Activated gamma-delta T cell (primary cell): ENCODE measurements around the gene OSBPL3.

Experiments
- DNase-seq: peaks from one replicate; lab custom pipeline; 2025; lab: John Stamatoyannopoulos, UW

The OSBPL3 gene

GRCh38 chr7:24980534-24981170, 674 bp upstream of the OSBPL3 start:
- DNase-seq: no peak

GRCh38 chr7:24979470-24979862, 512 bp downstream of the OSBPL3 start:
- peak; percentile 71 for DNase-seq

- no peak for DNase-seq
These were observed 1.0 kb downstream of the OSBPL3 start for GRCh38 chr7:24978843-24979469.

GRCh38 chr7:24975644-24976260, 4.2 kb downstream of the OSBPL3 start:
- DNase-seq: no peak

- no peak for DNase-seq
These were observed 4.8 kb downstream of the OSBPL3 start for GRCh38 chr7:24975172-24975571.

GRCh38 chr7:24974026-24974832, 5.7 kb downstream of the OSBPL3 start:
- no peak for DNase-seq

GRCh38 chr7:24972991-24973390, 7.0 kb downstream of the OSBPL3 start:
- no peak for DNase-seq

- DNase-seq: no peak
These were observed 7.9 kb downstream of the OSBPL3 start for GRCh38 chr7:24972166-24972477.

GRCh38 chr7:24971333-24972165, 8.4 kb downstream of the OSBPL3 start:
- no peak for DNase-seq

GRCh38 chr7:24970676-24971075, 9.3 kb downstream of the OSBPL3 start:
- no peak for DNase-seq

- DNase-seq: no peak
These were observed 11.8 kb downstream of the OSBPL3 start for GRCh38 chr7:24968165-24968564.

GRCh38 chr7:24967696-24968095, 12.3 kb downstream of the OSBPL3 start:
- no peak for DNase-seq

GRCh38 chr7:24966802-24967201, 13.2 kb downstream of the OSBPL3 start:
- no peak for DNase-seq

- no peak for DNase-seq
These were observed 13.9 kb downstream of the OSBPL3 start for GRCh38 chr7:24965831-24966708.

GRCh38 chr7:24964191-24964590, 15.8 kb downstream of the OSBPL3 start:
- no peak for DNase-seq

- no peak for DNase-seq
These were observed 16.8 kb downstream of the OSBPL3 start for GRCh38 chr7:24963218-24963617.

- DNase-seq: no peak
These were observed 17.5 kb downstream of the OSBPL3 start for GRCh38 chr7:24962418-24962962.

- no peak for DNase-seq
These were observed 20.1 kb downstream of the OSBPL3 start for GRCh38 chr7:24959735-24960485.

GRCh38 chr7:24958399-24958798, 21.6 kb downstream of the OSBPL3 start:
- no peak for DNase-seq

- no peak for DNase-seq
These were observed 24.0 kb downstream of the OSBPL3 start for GRCh38 chr7:24956021-24956420.
